GM23248 (cell line): ENCODE data around the gene TMEM107. TPM values are rescaled to one million over a fixed set of nuclear protein-coding genes. Genes with fewer than 3 reads are reported as not detected.

Source experiments
- DNase-seq: peaks from one replicate; pipeline ENCODE4 v3.0.0-alpha.2; 2015
- H2AFZ ChIP-seq: fragments of 200-600 bp; sonication (generic); 2 replicates; pipeline ENCODE4 v1.6.1; 2016; ENCODE audit warnings: antibody characterized with exemption
- H3F3A ChIP-seq: fragments of 200-600 bp; sonication (generic); 2 replicates; pipeline ENCODE4 v1.6.1; 2016; ENCODE audit warnings: mild to moderate bottlenecking, antibody characterized with exemption, mixed run types; ENCODE audit not compliant: insufficient read depth
- H3K27ac ChIP-seq: fragments of 200-600 bp; sonication (generic); 2 replicates; pipeline ENCODE4 v1.5.1; 2016; ENCODE audit warnings: mild to moderate bottlenecking
- H3K27me3 ChIP-seq: fragments of 200-600 bp; sonication (generic); replicated peaks from 2 replicates; pipeline ENCODE4 v1.6.1; 2016; ENCODE audit warnings: mild to moderate bottlenecking; ENCODE audit not compliant: insufficient read depth
- H3K36me3 ChIP-seq: fragments of 200-600 bp; sonication (generic); 2 replicates; pipeline ENCODE4 v1.6.1; 2016; ENCODE audit warnings: low read depth, mild to moderate bottlenecking
- H3K4me1 ChIP-seq: fragments of 200-600 bp; sonication (generic); 2 replicates; pipeline ENCODE4 v1.6.1; 2016; ENCODE audit warnings: mild to moderate bottlenecking; ENCODE audit not compliant: insufficient read depth
- H3K4me2 ChIP-seq: fragments of 200-600 bp; sonication (generic); one replicate; pipeline ENCODE4 v1.6.1; 2016; ENCODE audit warnings: mild to moderate bottlenecking; ENCODE audit not compliant: unreplicated experiment
- H3K4me3 ChIP-seq: fragments of 200-600 bp; sonication (generic); 2 replicates; pipeline ENCODE4 v1.5.1; 2016; ENCODE audit warnings: mild to moderate bottlenecking
- H3K79me2 ChIP-seq: fragments of 200-600 bp; sonication (generic); 2 replicates; pipeline ENCODE4 v1.6.1; 2016; ENCODE audit warnings: mild to moderate bottlenecking; ENCODE audit not compliant: insufficient read depth
- H3K9ac ChIP-seq: fragments of 200-600 bp; sonication (generic); 2 replicates; pipeline ENCODE4 v1.6.1; 2016; ENCODE audit warnings: mild to moderate bottlenecking
- H3K9me2 ChIP-seq: fragments of 200-600 bp; sonication (generic); 2 replicates; pipeline ENCODE4 v1.6.1; 2016; ENCODE audit warnings: mixed run types, mild to moderate bottlenecking, moderate library complexity; ENCODE audit not compliant: insufficient read depth
- H3K9me3 ChIP-seq: fragments of 200-600 bp; sonication (generic); one replicate; pipeline ENCODE4 v1.6.1; 2017; ENCODE audit warnings: low read depth
- H4K20me1 ChIP-seq: fragments of 200-600 bp; sonication (generic); 2 replicates; pipeline ENCODE4 v1.6.0; 2016; ENCODE audit not compliant: insufficient read depth
- EZH2 ChIP-seq: fragments of 200-600 bp; sonication (generic); IDR thresholded peaks from 2 replicates; pipeline ENCODE4 v1.6.1; 2018; ENCODE audit warnings: antibody characterized with exemption, mild to moderate bottlenecking; ENCODE audit not compliant: insufficient read depth, poor library complexity, severe bottlenecking
- EZH2phosphoT487 ChIP-seq: fragments of 200-600 bp; sonication (generic); IDR thresholded peaks from 2 replicates; pipeline ENCODE4 v1.6.1; 2018; ENCODE audit warnings: antibody characterized with exemption, moderate library complexity, mild to moderate bottlenecking, low read depth; ENCODE audit not compliant: insufficient read depth
- WGBS, 2 experiments: methylation state at CpG; one replicate each; pipeline ENCODE4 v1.1.6; 2015 to 2017; ENCODE audit warnings: low lambda C conversion rate in 2 of 2, low coverage in 1 of 2; ENCODE audit errors: missing lambda C conversion rate in 2 of 2; 5-methylcytosine and 5-hydroxymethylcytosine counted together
- in situ Hi-C: fragments of 300-500 bp; cut with MboI; formaldehyde crosslinking; loops from 2 replicates; pipeline ENCODE4 v1.15.0; 2020
- polyA plus RNA-seq: library from polyadenylated mRNA; unstranded; fragments of >200 nt; fragmentation: Nextera tagmentation; extraction: Ambion mirVana; gene quantifications from 2 replicates; pipeline ENCODE4 v1.2.1, GENCODE V29; 2016
- total RNA-seq: library from RNA; depleted of rRNA; stranded (reverse); fragments of >200 nt; shearing (Covaris generic); gene quantifications from 2 replicates; pipeline ENCODE4 v1.2.3, GENCODE V29; 2014

The TMEM107 gene
- total and polyA plus RNA-seq, 2 experiments from 2014 or later = 11.6 to 20.9 TPM

- no peaks in the 10 kb centered on the region for H3K9me2 ChIP-seq
- DNase-seq = peak; percentile 95
- WGBS, 2 experiments = 0 to 2% methylated on average over 17 to 59 of the region's 75 CpGs
- no peaks in the 10 kb centered on the region for H3K27me3 ChIP-seq
- no peaks in the 10 kb centered on the region for H3K36me3 ChIP-seq
- H3K4me1 ChIP-seq = peaks cover 35% of the 10 kb centered on the region
- in situ Hi-C loops = no loop called here
- no peaks in the 10 kb centered on the region for H3K9me3 ChIP-seq
- H3K27ac ChIP-seq = peak within 1 kb of the TSS; percentile 82
- H4K20me1 ChIP-seq = no peaks in the 10 kb centered on the region
- H3F3A ChIP-seq = peaks cover 39% of the 10 kb centered on the region
- peaks cover 21% of the 10 kb centered on the region for H3K79me2 ChIP-seq
- peak within 1 kb of the TSS; percentile 100 for H3K9ac ChIP-seq
- peak within 1 kb of the TSS; percentile 91 for H3K4me3 ChIP-seq
- TF ChIP-seq EZH2 (no peak), EZH2phosphoT487 (no peak)
- H3K4me2 ChIP-seq = peak within 1 kb of the TSS; percentile 83
- peak within 1 kb of the TSS; percentile 80 for H2AFZ ChIP-seq
These were observed 13.8 kb downstream of the TMEM107 start, which contains the start of gene VAMP2 for GRCh38 chr17:8162233-8162996. VAMP2 (minus strand) TSS chr17:8162948; CDS start chr17:8162879, 69 bp downstream.

- H4K20me1 ChIP-seq = no peaks in the 10 kb centered on the region
- H3K4me2 ChIP-seq = peak overlapping the region; percentile 83
- in situ Hi-C loops = no loop called here
- peaks cover 39% of the 10 kb centered on the region for H3K4me1 ChIP-seq
- H3K27ac ChIP-seq = peak overlapping the region; percentile 73
- H3K79me2 ChIP-seq = peaks cover 21% of the 10 kb centered on the region
- H3K27me3 ChIP-seq = no peaks in the 10 kb centered on the region
- H3F3A ChIP-seq = peaks cover 42% of the 10 kb centered on the region
- no peak overlapping the region for H2AFZ ChIP-seq
- no peaks in the 10 kb centered on the region for H3K9me2 ChIP-seq
- H3K9me3 ChIP-seq = no peaks in the 10 kb centered on the region
- no peak for DNase-seq
- peak overlapping the region; percentile 100 for H3K9ac ChIP-seq
- H3K4me3 ChIP-seq = peak overlapping the region; percentile 91
- TF ChIP-seq EZH2phosphoT487 (no peak), EZH2 (no peak)
- H3K36me3 ChIP-seq = no peaks in the 10 kb centered on the region
- WGBS, 2 experiments = 51 to 52% methylated on average over 19 of the region's 19 CpGs
These were observed 14.6 kb downstream of the TMEM107 start for GRCh38 chr17:8161289-8162232.

GRCh38 chr17:8160741-8161221 is 15.4 kb downstream of the TMEM107 start:
- no peak for DNase-seq
- H4K20me1 ChIP-seq = no peaks in the 10 kb centered on the region
- H3K27ac ChIP-seq = 0 out of 2 replicates have a peak overlapping the region, but pooled peaks have one; percentile 2
- no peaks in the 10 kb centered on the region for H3K36me3 ChIP-seq
- H3K9me3 ChIP-seq = no peaks in the 10 kb centered on the region
- H3K4me3 ChIP-seq = 0 out of 2 replicates have a peak overlapping the region, but pooled peaks have one; percentile 91
- H3K4me1 ChIP-seq = peaks cover 36% of the 10 kb centered on the region
- peak overlapping the region; percentile 100 for H3K9ac ChIP-seq
- in situ Hi-C loops = no loop called here
- H3K9me2 ChIP-seq = no peaks in the 10 kb centered on the region
- H3F3A ChIP-seq = peaks cover 37% of the 10 kb centered on the region
- no peak overlapping the region for H3K4me2 ChIP-seq
- TF ChIP-seq EZH2phosphoT487 = no peak
- TF ChIP-seq EZH2 = no peak
- H3K79me2 ChIP-seq = peaks cover 22% of the 10 kb centered on the region
- no peak overlapping the region for H2AFZ ChIP-seq
- 60 to 69% methylated on average over 5 of the region's 5 CpGs for WGBS, 2 experiments
- no peaks in the 10 kb centered on the region for H3K27me3 ChIP-seq

- Histone ChIP-seq H4K20me1 (no peaks in the 10 kb centered on the region), H3K27ac (no peak overlapping the region), H3K36me3 (no peaks in the 10 kb centered on the region), H3K4me1 (peaks cover 42% of the 10 kb centered on the region), H3K4me2 (no peak overlapping the region), H3K4me3 (no peak overlapping the region), H3K79me2 (peaks cover 28% of the 10 kb centered on the region), H3K27me3 (no peaks in the 10 kb centered on the region), H3K9ac (no peak overlapping the region), H3K9me2 (no peaks in the 10 kb centered on the region), H2AFZ (no peak overlapping the region), H3K9me3 (no peaks in the 10 kb centered on the region), H3F3A (peaks cover 37% of the 10 kb centered on the region)
- TF ChIP-seq EZH2 = no peak
- no peak for TF ChIP-seq EZH2phosphoT487
- WGBS, 2 experiments = 68 to 78% methylated on average over 3 to 4 of the region's 4 CpGs
- in situ Hi-C loops = no loop called here
- DNase-seq = no peak
These were observed 16.0 kb downstream of the TMEM107 start for GRCh38 chr17:8160224-8160577.
